HG02798 (cell line): ENCODE measurements around the gene KCP.

ENCODE experiments used
- ATAC-seq: cut with Tn5 transposase; IDR thresholded peaks from one replicate; pipeline ENCODE4 v1.9.1; 2021; ENCODE audit warnings: mild to moderate bottlenecking; ENCODE audit not compliant: unreplicated experiment, poor library complexity

Gene KCP

GRCh38 chr7:128860158-128861073 is 50.1 kb downstream of the KCP start:
- ATAC-seq: no peak

- no peak for ATAC-seq
Observed at GRCh38 chr7:128859232-128860157, 51.0 kb downstream of the KCP start.

- no peak for ATAC-seq
Observed at GRCh38 chr7:128858380-128859231, 51.9 kb downstream of the KCP start.

GRCh38 chr7:128856001-128856718 is 54.3 kb downstream of the KCP start:
- no peak for ATAC-seq

GRCh38 chr7:128855559-128855958 is 55.0 kb downstream of the KCP start:
- no peak for ATAC-seq

GRCh38 chr7:128854396-128854795 is 56.1 kb downstream of the KCP start:
- ATAC-seq: no peak

- ATAC-seq: no peak
Observed at GRCh38 chr7:128853799-128854198, 56.7 kb downstream of the KCP start.

- ATAC-seq: no peak
Observed at GRCh38 chr7:128852537-128853254, 57.8 kb downstream of the KCP start.

GRCh38 chr7:128849804-128850490 is 60.6 kb downstream of the KCP start:
- ATAC-seq: no peak

- ATAC-seq: no peak
Observed at GRCh38 chr7:128849156-128849515, 61.4 kb downstream of the KCP start.

- ATAC-seq: no peak
Observed at GRCh38 chr7:128848289-128849155, 62.0 kb downstream of the KCP start.

- no peak for ATAC-seq
Observed at GRCh38 chr7:128847721-128848211, 62.7 kb downstream of the KCP start.

GRCh38 chr7:128846781-128847444 is 63.6 kb downstream of the KCP start:
- no peak for ATAC-seq

- ATAC-seq: no peak
Observed at GRCh38 chr7:128845987-128846386, 64.5 kb downstream of the KCP start.

- ATAC-seq: no peak
Observed at GRCh38 chr7:128845475-128845874, 65.0 kb downstream of the KCP start.

GRCh38 chr7:128844777-128845311 is 65.7 kb downstream of the KCP start:
- ATAC-seq: no peak
